Testis (tissue), 2 donors: ENCODE measurements around the gene ANGPTL2.

Experiments used
- CTCF ChIP-seq, 3 experiments: fragments of 450-650 bp in 2 of 3; fragments of 200-600 bp in 1 of 3; sonication (generic) in 1 of 3; IDR thresholded peaks; one replicate each; pipeline ENCODE4 v1.5.1; 2016 to 2019; ENCODE audit warnings: antibody characterized with exemption in 3 of 3, mild to moderate bottlenecking in 2 of 3, moderate library complexity in 1 of 3
- POLR2A ChIP-seq: fragments of 450-650 bp; IDR thresholded peaks from one replicate; pipeline ENCODE4 v1.6.1; 2017; ENCODE audit warnings: antibody characterized with exemption, mild to moderate bottlenecking, moderate library complexity

GRCh38 chr9:127106466-127106855 is 16.0 kb downstream of the ANGPTL2 start:
- TF ChIP-seq CTCF (IDR thresholded peaks at IDR 0.05) (no peak), POLR2A (no peak)
